DND-41 (cell line): Measurements from ENCODE around the gene ABAT.

Experiments used
- EZH2 ChIP-seq: IDR thresholded peaks from 3 replicates; pipeline ENCODE4 v1.6.1; 2012; ENCODE audit warnings: borderline replicate concordance, low read depth, mild to moderate bottlenecking, moderate library complexity, low read length, inconsistent platforms; ENCODE audit not compliant: severe bottlenecking
- TF ChIP-seq, protein P1 (sequence below): IDR thresholded peaks from 2 replicates; pipeline ENCODE4 v1.5.1; 2012; ENCODE audit warnings: borderline replicate concordance, low read length, moderate library complexity, mild to moderate bottlenecking; ENCODE audit not compliant: poor library complexity, severe bottlenecking; ENCODE audit errors: extremely low read depth

DNA sequence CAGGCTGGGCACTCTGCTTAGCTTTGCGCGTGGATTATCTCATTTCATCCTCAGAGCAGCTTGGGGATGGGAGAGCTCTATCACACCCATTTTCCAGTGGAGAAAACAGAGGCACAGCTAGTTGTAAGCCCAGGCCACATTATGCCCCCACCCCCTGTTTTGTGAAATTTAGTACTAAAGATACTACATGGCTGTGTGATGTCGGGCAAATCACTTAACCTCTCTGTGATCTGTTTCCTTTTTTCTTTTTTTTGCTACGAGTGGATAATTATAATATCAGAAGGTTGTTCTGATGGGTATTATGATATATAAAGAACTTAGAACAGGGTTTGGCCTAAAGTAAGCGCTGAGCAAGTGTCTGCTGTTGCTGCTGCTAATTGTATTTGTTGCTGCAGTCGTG lies 41.6 kb downstream of the ABAT start:
- TF ChIP-seq, protein P1, sequence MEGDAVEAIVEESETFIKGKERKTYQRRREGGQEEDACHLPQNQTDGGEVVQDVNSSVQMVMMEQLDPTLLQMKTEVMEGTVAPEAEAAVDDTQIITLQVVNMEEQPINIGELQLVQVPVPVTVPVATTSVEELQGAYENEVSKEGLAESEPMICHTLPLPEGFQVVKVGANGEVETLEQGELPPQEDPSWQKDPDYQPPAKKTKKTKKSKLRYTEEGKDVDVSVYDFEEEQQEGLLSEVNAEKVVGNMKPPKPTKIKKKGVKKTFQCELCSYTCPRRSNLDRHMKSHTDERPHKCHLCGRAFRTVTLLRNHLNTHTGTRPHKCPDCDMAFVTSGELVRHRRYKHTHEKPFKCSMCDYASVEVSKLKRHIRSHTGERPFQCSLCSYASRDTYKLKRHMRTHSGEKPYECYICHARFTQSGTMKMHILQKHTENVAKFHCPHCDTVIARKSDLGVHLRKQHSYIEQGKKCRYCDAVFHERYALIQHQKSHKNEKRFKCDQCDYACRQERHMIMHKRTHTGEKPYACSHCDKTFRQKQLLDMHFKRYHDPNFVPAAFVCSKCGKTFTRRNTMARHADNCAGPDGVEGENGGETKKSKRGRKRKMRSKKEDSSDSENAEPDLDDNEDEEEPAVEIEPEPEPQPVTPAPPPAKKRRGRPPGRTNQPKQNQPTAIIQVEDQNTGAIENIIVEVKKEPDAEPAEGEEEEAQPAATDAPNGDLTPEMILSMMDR = no peak
- TF ChIP-seq EZH2 = no peak
